Islet of Langerhans (tissue), 1 donor: ENCODE measurements around the gene C5orf63.
"Not testable (repeated sequence)": the region's sequence is repeated elsewhere in the genome, so short reads cannot be mapped to it uniquely, and the experiment has no call there.

Source experiments
- FAIRE-seq: peaks from one replicate; lab custom pipeline; 2011; peaks lifted over from hg19 to GRCh38; lab: Jason Lieb, UNC

The C5orf63 gene

DNA sequence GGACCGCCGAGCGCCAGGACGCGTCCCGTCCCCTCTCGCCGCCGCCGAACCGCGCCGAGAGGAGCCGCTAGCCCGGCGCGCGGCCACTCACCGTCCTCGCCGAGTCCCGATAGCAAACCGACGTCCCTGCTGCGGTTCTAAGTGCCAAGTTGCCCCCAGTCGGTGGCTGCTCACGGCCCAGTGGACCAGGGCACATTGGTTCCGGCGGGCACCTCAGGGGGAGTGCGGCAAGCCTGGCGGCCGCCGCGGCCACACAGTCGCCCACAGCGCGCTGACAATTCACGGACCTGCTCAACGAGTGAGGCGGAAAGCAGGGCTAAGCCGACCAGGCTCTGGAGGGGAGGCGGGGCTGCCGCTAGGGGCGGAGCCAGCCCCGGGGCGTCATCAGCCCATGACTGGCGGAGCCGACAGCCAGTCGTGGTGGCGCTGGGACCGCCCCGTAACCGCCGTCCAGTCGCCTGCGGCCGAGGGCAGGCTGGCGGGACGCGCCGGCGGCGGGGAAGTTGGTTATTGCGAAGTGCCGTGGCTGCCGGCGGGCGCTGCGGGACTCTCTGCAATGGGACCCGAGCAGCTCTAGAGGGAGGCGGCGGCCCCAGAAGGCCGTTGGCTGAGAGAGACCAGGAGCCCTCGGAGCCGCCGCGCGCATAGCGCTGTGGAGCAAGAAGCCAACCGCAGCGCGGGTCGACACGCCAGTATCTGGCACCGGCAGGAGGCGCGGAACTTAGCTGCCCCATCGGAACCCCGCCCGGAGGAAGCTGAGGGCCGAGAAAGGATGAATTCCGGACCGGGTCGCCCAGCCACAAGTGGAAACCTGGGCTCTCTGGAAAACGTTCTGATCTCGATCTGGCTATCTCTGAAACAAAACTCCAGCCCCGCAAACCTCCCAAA, 42.8 kb downstream of the C5orf63 start, which contains the start of gene MARCHF3:
MARCHF3 (minus strand) TSS at position 300 of the 888 bp plus-strand sequence. CDS start 112,387 bp downstream, outside the sequence.
- no peak for FAIRE-seq

DNA sequence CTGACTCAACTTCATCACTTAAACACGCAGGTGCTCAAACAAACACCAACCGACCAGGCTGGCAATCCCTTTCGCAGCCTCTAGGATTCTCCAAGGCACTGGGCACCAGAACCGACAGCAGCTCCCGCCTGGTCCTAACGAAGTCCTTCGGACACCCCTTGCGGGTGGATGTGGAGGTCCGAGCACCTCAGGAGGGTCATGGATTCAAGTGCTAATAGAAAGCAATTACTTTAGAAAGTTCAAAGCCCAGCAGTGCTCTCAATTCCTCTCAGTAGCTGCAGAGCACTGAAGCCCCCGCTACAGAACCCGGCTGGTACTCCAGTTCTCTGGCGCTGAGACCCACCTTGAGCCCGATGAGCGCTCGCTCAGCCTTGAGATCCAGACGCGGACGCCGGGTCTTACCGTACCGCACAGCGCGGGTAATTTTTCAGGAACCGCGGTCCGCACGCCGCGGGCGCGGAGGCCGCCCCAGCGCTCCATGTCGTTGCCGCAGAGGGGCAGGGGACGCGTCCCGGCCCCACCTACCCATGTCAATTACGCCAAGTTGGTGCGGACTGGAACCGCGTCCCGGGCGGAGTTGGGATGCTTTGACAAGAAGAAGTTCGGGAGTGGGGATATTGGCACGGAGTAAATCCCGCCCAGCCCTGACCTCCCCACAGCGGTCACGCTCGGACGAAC, 43.6 kb downstream of the C5orf63 start:
- FAIRE-seq, result no peak

DNA sequence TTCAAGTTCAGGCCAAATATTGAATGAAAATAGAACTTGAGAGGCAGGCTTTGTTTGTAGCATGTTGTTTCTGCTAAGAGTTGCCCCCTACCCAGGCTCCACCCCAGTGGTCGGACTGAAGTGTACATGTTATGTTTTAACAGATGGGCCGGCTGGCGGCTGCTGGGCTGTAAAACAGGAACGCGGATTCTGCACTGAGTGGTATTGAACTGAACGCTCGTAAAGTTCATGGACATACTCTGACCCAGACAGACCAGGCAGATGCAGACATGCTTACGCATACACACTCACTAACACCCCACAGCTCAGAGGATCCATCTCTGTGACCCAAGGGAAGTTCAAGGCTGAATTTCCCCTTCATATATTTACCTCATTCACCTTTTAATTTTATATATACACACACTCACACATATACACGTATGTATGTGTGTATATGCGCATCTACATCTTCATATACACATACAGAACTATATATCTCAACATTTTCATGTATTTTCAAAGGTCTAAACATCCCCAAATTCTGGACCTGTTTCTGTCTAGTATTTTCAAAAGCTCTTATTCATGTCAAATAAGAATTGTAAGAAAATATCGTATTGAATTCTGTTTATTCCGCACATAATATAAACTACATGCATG, 44.4 kb downstream of the C5orf63 start:
- FAIRE-seq, result no peak

DNA sequence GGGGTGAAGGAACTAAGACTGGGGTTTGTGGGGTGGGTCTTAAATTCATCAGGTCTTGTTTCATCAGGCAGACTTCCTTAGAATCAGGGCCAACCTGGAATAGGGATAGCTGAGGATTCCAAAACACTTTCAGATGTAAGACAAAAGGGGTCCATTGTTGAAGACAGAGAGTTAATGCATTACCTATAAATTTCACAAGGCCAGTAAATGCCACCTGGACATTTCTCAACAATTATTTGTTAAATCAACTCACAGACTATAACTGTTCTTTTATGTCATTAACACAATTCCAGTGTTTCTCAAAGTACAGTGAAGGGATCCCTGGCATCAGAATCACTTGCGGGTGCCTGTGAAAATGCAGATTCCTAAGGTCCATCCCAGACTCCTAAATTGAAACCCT, 45.8 kb downstream of the C5orf63 start:
- FAIRE-seq, result no peak

DNA sequence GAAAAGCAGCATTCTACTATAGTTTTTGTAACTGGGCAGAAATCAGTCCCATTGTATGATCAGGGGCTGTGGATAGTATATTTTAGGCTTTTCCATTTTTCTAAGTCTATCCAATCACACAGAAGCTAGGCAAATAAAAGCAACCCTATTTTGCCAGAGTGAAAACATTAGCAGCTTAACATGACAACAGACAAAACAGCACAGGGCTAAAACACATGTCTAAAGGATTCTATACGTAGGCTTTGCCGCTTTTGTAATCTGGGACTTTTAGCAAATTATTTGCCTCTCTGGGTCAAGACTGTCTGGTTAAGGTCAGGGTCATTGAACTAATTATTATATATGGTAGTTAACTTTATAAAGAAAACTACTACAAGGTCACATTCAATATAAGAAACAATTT, 47.1 kb downstream of the C5orf63 start:
- no peak for FAIRE-seq

DNA sequence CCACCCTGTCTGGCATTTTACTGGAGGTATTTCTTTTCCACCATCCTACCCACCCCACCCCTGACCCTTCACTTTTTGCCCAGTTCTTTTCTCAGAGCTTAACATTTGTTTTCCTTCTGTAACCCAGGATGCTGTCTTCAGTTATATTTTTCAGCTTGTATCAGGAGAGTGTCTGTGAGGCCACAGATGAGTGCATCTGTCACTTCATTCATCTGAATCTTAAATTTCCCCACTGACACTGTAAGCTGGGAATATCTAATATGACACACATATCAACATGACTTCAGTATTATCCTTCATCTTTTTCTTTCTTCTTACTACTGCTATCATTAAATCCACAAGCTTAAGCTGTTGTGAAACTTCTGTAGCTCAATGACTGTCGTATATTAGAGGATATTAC, 47.8 kb downstream of the C5orf63 start:
- FAIRE-seq, result no peak

DNA sequence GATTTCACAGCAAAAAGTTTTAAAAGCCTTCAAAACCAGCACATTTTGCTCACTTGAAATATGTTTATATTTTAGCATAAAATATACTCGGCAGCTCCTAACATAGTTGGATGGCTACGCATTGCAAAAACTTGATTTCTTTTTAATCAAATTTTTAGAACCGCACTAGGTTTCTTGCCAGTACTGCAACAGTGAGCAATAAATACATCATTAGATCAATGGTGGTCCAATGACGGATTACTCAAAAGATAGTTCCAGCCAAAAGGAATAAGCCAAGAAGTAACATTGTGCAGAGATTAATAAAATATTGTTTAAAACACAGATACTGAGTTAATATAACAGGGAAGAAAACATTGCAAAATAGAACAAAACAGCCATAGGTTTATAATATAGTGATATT, 48.5 kb downstream of the C5orf63 start:
- no peak for FAIRE-seq

DNA sequence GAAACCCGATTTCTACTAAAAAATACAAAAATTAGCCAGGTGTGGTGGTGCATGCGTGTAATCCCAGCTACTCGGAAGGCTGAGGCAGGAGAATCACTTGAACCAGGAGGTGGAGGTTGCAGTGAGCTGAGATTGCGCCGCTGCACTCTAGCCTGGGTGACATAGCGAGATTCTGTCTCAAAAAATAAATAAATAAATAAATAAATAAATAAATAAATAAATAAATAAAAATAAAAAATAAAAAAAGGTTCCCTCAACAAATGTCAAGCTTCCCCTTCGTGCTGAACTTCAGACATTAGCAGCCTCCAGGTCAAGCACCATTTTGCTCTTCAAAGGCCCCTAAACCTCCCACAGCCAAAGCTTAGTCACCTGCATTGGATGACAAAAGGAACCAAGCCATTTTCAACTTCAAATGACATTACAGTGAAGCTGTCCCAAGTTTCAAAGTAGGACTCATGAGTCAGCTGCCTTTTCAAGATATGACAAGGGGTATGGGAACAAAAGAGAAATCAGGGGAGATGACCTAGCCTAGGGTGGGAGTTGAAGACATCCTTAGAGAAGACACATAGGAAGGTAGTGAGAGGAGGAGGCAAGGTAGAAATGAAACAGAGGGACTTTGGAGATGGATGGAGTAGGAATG, 49.6 kb downstream of the C5orf63 start:
- not testable (repeated sequence) for FAIRE-seq

DNA sequence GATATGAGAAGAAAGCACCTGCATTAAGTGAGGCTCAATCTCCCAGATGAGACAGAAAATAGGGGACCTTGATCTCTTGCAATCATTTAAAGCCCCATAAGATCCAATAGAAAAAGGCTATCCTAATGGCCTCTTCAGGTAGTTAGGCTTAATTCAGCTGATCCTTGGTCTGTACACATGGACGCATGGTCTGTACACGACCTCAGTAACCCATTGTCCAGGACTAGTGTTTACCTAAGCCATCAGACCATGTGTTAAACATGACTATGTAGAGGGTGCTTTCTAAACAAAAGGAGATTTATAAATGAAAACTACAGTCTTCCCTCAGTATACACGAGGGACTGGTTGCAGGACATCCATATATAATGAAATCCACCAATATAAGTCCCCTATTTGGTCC, 50.5 kb downstream of the C5orf63 start:
- no peak for FAIRE-seq

DNA sequence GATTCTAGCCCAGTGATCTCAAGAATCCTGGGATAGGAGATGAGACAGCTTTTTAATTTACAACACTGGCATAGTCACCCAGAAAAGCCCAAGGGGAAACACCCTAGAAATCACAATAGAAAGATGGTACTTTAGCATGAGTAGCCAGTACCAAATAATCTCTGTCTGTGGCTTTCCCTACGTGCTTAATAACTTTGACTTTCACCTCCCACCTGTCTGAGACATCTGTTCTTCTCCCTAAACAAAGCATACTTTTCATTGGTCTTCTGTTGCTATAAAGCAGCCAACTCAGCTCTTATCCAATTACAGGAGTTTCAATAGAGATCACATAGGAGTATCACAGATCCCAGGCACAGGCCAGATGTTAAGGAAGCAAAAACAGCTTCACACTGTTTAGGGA, 53.4 kb downstream of the C5orf63 start:
- no peak for FAIRE-seq

DNA sequence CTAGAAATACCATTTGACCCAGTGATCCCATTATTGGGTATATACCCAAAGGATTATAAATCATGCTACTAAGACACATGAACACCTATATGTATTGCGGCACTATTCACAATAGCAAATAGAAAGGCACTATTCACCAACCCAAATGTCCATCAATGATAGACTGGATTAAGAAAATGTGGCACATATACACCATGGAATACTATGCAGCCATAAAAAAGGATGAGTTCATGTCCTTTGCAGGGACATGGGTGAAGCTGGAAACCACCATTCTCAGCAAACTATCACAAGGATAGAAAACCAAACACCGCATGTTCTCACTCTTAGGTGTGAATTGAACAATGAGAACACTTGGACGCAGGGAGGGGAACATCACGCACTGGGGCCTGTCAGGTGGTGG, 56.6 kb downstream of the C5orf63 start:
- not testable (repeated sequence) for FAIRE-seq

DNA sequence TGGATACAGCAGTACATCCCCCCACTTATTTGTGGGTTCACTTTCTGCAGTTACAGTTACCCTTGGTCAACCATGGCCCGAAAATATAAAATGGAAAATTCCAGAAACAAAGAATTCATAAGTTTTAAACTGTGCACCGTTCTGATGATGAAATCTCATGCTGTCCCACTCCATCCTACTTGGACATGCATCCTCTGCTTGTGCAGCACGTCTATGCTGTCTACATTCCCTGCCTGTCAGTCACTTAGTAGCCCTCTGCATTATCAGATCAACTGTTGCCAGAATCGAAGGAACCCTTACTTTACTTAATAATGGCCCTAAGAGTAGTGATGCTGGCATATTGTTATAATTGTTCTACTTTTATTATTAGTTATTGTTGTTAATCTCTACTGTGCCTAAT, 57.6 kb downstream of the C5orf63 start:
- no peak for FAIRE-seq

DNA sequence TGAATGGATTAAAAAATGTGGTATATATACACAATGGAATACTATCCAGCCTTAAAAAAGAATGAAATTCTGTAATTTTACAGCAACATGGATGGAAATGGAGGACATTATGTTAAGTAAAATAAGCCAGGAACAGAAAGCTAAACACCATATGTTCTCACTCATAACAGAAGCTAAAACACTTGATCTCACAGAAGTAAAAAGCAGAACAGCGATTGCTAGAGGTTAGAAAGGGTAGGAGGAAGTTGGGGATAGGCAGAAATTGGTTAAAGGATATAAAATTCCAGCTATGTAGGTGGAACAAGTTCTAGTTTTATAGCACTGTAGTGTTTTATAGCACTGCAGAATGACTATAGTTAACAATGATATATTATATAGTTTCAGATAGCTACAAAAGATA, 58.7 kb downstream of the C5orf63 start:
- FAIRE-seq, result no peak

DNA sequence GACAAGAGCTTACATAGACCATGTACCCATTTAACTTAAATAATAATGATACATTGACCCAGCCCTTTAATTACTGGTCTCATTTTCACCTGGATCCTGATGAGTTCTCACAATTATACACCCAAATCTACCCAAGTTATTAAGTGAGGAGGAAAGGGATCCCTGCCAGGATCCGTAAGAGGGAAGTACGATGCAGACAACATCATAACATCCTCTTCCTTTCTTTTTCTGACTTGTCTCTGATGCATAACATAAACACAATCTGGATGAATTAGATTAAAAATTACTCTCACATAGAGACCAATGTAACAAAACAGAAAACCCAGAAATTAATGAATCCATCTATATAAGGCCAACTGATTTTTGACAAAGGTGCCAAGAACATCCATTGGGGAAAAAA, 59.9 kb downstream of the C5orf63 start:
- no peak for FAIRE-seq

DNA sequence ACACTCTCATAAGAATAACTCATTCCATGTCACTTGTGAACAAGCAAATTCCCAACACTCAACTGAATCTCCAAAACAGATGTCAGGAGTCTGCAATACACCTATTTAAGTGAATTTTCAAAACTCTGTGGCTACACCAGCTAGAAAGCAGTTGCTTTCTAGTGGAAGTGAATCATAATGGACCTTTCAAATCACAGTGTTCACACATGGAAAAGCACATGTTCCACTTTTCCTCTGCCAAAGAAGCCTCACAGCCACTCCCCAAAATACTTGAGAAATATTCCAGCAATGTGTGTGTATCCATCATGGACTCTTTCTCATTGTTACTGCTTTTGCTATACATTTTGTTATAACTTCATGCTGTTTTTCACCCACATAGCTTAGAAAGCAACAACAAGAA, 60.4 kb downstream of the C5orf63 start:
- FAIRE-seq, result no peak

DNA sequence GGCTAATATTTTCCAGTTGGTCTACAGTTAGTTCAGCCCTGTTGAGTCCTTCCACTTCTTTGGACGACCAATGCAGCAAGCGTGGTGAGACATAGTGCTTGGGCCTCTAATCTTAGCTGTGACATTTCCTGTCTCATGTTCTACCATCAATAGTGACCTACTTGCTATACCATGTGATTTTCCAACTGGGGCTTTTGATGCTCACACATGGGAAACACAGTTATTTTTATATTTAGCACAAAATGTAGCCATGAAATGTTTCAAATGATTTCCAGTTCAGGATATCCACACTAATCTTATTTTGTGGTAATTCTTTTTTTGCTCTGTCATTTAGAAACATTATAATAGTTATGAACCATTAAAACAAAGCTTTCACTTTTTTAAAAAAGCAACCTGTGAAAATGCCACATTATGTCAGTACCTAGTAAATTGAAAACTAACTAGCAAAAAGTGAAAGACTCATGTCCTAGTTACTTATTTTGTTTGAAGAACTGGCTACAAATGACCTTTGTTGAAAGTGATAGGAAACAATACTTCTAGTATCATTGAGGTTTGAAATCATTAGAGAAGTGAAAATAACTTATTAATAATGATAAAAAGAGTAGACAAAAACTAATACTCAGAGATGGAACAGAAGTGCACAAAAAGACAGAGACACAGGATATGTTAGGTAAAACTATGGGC, 61.2 kb downstream of the C5orf63 start:
- FAIRE-seq, result no peak

DNA sequence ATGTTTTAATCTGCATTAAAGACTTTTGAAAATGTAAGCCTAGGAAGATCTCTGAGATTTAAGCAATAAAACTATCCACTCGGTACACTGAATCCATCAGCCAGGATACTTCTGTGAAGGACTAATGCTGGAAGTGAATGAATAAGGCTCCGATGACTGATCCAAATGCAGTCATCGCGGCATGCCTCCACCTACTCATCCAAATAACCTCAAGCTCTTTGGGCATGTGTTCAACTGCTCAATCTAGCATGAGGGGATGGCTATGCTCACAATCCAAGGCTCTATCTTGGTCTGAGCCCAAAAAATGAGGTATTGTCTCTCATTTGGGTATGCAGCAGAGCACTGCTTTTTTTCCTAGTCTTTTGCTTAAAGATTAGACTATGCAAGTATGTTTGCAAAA, 62.1 kb downstream of the C5orf63 start:
- no peak for FAIRE-seq

DNA sequence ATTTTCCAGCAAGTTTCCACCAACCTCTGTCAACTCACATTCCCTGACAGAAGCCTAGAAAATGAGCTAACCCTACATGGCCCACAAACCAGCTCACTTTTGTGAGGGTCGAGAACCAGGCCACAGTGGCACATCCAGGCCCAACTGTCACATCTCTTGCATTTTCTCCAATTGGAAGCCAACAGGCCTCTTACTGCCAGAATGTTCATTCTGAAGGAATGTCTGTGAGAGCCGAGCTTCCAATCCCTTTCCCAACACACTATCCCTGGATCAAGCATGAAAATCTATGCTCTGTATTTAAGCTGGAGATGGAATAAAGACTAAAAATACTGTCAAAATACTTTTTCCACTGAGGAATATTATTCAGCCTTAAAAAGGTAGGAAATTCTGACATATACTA, 62.9 kb downstream of the C5orf63 start:
- no peak for FAIRE-seq

DNA sequence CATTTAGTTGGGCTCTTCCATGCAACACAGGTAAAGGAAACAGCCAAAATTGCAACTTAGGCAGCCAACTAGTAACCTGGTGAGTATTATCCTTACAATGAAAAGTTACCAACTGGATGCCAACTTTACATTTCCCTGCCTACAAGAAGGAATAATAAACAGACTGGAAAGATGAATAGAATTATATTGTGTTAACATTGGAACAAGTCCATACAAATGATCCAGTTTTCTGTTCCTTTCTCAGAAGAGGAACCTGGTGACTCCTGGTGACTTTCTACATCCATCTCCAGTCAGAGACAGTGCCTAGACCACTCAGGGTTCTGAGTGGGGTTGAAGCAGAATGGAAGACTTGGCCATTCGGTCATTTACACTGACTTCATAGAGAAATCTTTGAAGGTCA, 63.5 kb downstream of the C5orf63 start:
- no peak for FAIRE-seq

DNA sequence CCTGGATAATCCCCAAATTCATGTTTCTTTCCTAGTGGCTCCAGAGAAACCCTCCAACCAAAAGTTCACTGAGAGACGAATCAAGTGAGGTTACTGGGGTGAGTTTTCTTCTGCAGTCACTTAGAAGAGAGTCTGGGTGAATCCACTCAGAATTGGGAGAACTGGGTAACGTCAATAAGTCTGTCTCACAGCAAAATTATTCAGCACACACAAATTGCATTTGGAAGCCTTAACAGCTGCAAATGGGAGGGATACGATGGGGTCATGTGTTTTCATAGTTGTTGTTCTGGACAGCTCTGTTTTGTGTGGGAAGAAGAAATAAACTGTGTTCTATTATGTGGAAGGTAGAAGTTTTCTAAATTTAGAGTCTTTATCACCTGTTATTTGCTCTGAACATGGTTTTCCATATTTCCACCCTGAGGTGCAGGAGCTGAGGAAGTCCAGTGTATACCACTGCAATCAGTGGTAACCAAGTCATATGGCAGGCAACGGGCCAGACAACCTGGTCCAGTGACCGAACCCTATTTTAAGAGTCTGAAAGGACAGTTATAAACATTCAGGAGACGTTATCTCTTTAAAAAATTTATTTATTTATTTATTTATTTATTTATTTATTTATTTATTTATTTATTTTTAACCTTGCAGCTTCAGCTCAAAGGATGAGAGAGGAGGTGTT, 64.9 kb downstream of the C5orf63 start:
- FAIRE-seq, result no peak

DNA sequence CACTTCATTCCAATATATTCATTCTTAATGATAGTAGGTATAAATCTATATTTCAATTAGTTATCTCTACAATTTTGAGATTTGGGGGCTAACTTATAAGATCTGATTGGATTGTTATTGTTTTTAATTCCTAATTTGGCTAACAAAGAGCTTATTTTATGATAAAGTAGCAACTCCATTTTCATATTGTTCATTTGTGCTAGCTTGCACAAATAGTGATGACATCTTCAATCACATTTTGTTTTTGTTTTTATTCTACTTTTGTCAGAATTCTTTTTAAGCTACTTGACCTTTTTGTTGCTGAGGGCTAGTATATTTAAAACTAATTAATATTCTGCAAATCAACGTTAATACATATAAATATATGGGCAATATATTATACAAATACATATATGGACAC, 65.8 kb downstream of the C5orf63 start:
- no peak for FAIRE-seq

DNA sequence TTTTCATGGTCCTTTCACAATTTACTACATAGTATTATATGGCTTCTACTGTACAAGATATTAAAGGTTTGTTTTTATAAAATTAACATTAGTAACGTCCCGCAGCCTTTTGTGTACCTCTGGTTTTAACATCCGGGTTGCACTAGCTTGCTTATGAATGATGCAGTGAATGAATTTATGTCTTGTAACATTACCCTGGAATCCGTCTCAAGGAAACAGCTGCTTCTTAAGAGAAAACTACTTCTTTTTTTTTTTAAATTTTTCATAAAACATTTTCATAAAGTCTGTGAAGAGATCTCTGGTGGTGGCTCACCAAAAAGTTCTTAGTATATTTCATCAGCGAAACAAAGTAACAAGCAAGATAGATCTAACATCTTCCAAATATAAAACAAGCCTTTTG, 66.6 kb downstream of the C5orf63 start:
- peak; percentile 41 for FAIRE-seq
